HL-60 (cell line): ENCODE results near the gene HASPIN.
"Not testable (repeated sequence)": the region's sequence is repeated elsewhere in the genome, so short reads cannot be mapped to it uniquely, and the experiment has no call there.

Experiments
- TF ChIP-seq, protein P1 (sequence below): IDR thresholded peaks from one replicate; pipeline ENCODE4 v1.5.1; 2011; ENCODE audit warnings: low read length, control low read depth, inconsistent platforms; ENCODE audit not compliant: insufficient read depth
- TF ChIP-seq, protein P2 (sequence below): IDR thresholded peaks from 2 replicates; pipeline ENCODE4 v1.6.1; 2012; ENCODE audit warnings: low read depth; ENCODE audit not compliant: insufficient replicate concordance

DNA sequence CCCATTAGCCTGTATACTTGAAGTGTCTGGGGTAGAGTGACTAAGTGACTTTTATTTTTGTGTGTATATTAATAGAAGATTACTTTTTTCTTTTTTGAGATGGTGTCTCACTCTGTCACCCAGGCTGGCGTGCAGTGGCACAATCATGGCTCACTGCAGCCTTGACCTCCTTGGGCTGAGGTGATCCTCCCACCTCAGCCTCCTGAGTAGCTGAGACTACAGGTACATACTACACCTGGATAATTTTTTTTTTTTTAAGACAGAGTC lies 18.1 kb upstream of the HASPIN start:
- TF ChIP-seq, protein P1, sequence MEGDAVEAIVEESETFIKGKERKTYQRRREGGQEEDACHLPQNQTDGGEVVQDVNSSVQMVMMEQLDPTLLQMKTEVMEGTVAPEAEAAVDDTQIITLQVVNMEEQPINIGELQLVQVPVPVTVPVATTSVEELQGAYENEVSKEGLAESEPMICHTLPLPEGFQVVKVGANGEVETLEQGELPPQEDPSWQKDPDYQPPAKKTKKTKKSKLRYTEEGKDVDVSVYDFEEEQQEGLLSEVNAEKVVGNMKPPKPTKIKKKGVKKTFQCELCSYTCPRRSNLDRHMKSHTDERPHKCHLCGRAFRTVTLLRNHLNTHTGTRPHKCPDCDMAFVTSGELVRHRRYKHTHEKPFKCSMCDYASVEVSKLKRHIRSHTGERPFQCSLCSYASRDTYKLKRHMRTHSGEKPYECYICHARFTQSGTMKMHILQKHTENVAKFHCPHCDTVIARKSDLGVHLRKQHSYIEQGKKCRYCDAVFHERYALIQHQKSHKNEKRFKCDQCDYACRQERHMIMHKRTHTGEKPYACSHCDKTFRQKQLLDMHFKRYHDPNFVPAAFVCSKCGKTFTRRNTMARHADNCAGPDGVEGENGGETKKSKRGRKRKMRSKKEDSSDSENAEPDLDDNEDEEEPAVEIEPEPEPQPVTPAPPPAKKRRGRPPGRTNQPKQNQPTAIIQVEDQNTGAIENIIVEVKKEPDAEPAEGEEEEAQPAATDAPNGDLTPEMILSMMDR: not testable (repeated sequence)
- TF ChIP-seq, protein P2, sequence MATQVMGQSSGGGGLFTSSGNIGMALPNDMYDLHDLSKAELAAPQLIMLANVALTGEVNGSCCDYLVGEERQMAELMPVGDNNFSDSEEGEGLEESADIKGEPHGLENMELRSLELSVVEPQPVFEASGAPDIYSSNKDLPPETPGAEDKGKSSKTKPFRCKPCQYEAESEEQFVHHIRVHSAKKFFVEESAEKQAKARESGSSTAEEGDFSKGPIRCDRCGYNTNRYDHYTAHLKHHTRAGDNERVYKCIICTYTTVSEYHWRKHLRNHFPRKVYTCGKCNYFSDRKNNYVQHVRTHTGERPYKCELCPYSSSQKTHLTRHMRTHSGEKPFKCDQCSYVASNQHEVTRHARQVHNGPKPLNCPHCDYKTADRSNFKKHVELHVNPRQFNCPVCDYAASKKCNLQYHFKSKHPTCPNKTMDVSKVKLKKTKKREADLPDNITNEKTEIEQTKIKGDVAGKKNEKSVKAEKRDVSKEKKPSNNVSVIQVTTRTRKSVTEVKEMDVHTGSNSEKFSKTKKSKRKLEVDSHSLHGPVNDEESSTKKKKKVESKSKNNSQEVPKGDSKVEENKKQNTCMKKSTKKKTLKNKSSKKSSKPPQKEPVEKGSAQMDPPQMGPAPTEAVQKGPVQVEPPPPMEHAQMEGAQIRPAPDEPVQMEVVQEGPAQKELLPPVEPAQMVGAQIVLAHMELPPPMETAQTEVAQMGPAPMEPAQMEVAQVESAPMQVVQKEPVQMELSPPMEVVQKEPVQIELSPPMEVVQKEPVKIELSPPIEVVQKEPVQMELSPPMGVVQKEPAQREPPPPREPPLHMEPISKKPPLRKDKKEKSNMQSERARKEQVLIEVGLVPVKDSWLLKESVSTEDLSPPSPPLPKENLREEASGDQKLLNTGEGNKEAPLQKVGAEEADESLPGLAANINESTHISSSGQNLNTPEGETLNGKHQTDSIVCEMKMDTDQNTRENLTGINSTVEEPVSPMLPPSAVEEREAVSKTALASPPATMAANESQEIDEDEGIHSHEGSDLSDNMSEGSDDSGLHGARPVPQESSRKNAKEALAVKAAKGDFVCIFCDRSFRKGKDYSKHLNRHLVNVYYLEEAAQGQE: not testable (repeated sequence)
